Activated naive CD8-positive, alpha-beta T cell (primary cell): ENCODE measurements around the gene XRCC5.
A peak's percentile ranks its signal among the peaks of the same experiment; 100 is the strongest.

Source experiments
- H3K27ac Mint-ChIP-seq: one replicate; pipeline ENCODE4 v1.8.0; 2021; ENCODE audit warnings: mixed read lengths
- H3K27me3 Mint-ChIP-seq: one replicate; pipeline ENCODE4 v1.8.0; 2021; ENCODE audit warnings: mixed read lengths
- H3K36me3 Mint-ChIP-seq: one replicate; pipeline ENCODE4 v1.8.0; 2021; ENCODE audit warnings: mixed read lengths
- H3K4me1 Mint-ChIP-seq: one replicate; pipeline ENCODE4 v1.8.0; 2021; ENCODE audit warnings: low read depth, mixed read lengths
- H3K4me3 Mint-ChIP-seq: one replicate; pipeline ENCODE4 v1.8.0; 2021; ENCODE audit warnings: mild to moderate bottlenecking, mixed read lengths
- H3K9me3 Mint-ChIP-seq: one replicate; pipeline ENCODE4 v1.8.0; 2021; ENCODE audit warnings: low read depth, mixed read lengths

Gene XRCC5

GRCh38 chr2:216107320-216107719 lies 1.8 kb upstream of the XRCC5 start:
- H3K27me3 Mint-ChIP-seq = no peaks in the 10 kb centered on the region
- peaks cover 30% of the 10 kb centered on the region for H3K4me1 Mint-ChIP-seq
- no peaks in the 10 kb centered on the region for H3K9me3 Mint-ChIP-seq
- no peak overlapping the region for H3K4me3 Mint-ChIP-seq
- H3K27ac Mint-ChIP-seq = peak overlapping the region; percentile 66
- peaks cover 10% of the 10 kb centered on the region for H3K36me3 Mint-ChIP-seq

GRCh38 chr2:216107760-216108159 lies 1.4 kb upstream of the XRCC5 start:
- no peaks in the 10 kb centered on the region for H3K9me3 Mint-ChIP-seq
- peak overlapping the region; percentile 66 for H3K27ac Mint-ChIP-seq
- H3K36me3 Mint-ChIP-seq = peaks cover 10% of the 10 kb centered on the region
- H3K4me3 Mint-ChIP-seq = peak overlapping the region; percentile 2
- peaks cover 35% of the 10 kb centered on the region for H3K4me1 Mint-ChIP-seq
- H3K27me3 Mint-ChIP-seq = no peaks in the 10 kb centered on the region

GRCh38 chr2:216108310-216108966 lies 710 bp upstream of the XRCC5 start:
- Mint-ChIP-seq H3K9me3 (no peaks in the 10 kb centered on the region), H3K4me1 (peaks cover 41% of the 10 kb centered on the region), H3K27ac (peak overlapping the region; percentile 100), H3K36me3 (peaks cover 13% of the 10 kb centered on the region), H3K4me3 (peak overlapping the region; percentile 100), H3K27me3 (no peaks in the 10 kb centered on the region)

DNA sequence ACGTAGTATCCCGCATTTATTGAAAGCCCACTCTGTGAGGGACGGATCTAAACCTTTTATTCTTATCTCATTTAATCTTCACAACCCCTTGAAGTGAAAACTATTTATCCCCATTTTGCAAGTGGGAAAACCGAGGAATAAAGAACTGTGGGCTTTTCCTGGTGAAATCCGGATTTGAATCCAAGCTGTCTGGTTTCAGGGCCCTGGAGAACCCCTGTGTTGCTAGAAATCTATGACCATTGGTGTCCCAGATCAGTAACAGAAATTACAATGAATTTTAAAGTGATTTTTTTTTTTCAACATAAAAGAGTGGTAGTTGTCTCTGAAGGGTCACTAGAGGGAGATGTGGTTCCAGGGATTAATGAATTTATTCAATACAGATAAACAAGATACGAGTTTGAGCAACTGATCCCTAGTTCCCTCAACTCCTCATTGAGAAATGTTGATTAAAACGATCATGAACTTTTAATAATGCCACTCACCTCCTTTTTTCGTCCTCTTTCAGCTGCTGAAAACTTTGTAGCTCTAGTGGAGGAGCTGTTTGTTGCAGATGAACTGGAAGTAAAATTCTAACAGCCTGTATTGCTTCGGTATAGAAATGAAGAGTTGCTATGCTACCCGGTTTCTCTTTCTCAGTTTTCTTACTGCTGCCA lies 940 bp downstream of the XRCC5 start:
- H3K4me1 Mint-ChIP-seq = peaks cover 58% of the 10 kb centered on the region
- peak overlapping the region; percentile 100 for H3K27ac Mint-ChIP-seq
- H3K9me3 Mint-ChIP-seq = no peaks in the 10 kb centered on the region
- peak overlapping the region; percentile 100 for H3K4me3 Mint-ChIP-seq
- peaks cover 15% of the 10 kb centered on the region for H3K36me3 Mint-ChIP-seq
- H3K27me3 Mint-ChIP-seq = no peaks in the 10 kb centered on the region

- H3K27ac Mint-ChIP-seq = peak overlapping the region; percentile 100
- H3K36me3 Mint-ChIP-seq = peaks cover 17% of the 10 kb centered on the region
- peaks cover 63% of the 10 kb centered on the region for H3K4me1 Mint-ChIP-seq
- H3K4me3 Mint-ChIP-seq = peak overlapping the region; percentile 100
- no peaks in the 10 kb centered on the region for H3K9me3 Mint-ChIP-seq
- no peaks in the 10 kb centered on the region for H3K27me3 Mint-ChIP-seq
These were observed 1.5 kb downstream of the XRCC5 start for GRCh38 chr2:216110620-216111019.

DNA sequence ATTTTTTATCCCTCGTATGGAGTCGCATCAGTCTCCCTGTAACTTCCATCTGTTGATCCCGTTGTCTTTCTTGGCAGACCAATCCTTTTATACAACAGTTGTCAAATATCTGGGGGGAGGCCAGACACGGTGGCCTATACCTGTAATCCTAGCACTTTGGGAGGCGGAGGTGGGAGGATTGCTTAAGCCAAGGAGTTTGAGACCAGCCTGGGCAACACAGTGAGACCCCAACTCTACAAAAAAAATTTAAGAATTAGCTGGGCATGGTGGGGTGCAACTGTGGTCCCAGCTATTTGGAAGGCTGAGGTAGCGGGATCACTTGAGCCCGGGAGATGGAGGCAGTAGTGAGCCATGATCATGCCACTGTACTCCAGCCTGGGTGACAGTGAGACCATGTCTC lies 2.0 kb downstream of the XRCC5 start:
- no peaks in the 10 kb centered on the region for H3K27me3 Mint-ChIP-seq
- no peaks in the 10 kb centered on the region for H3K9me3 Mint-ChIP-seq
- peak overlapping the region; percentile 100 for H3K27ac Mint-ChIP-seq
- H3K4me1 Mint-ChIP-seq = peaks cover 67% of the 10 kb centered on the region
- H3K36me3 Mint-ChIP-seq = peaks cover 18% of the 10 kb centered on the region
- H3K4me3 Mint-ChIP-seq = peak overlapping the region; percentile 100

DNA sequence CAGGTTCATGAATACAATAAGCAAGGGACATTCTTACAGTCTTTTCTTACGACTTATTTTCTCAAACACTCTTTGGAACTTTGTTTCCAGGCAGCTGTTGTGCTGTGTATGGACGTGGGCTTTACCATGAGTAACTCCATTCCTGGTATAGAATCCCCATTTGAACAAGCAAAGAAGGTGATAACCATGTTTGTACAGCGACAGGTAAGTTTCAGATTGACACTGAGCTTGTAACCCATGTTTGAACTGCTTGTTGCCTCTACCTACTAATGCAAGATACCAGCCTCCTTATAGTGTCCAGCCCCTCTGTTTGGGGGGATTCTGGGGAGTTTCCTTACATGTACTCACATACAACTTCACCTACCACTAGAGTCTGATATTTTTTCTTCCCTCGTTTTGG lies 3.8 kb downstream of the XRCC5 start:
- Mint-ChIP-seq H3K4me3 (peak overlapping the region; percentile 100), H3K27me3 (no peaks in the 10 kb centered on the region), H3K27ac (peak overlapping the region; percentile 95), H3K9me3 (no peaks in the 10 kb centered on the region), H3K36me3 (peaks cover 31% of the 10 kb centered on the region), H3K4me1 (peaks cover 85% of the 10 kb centered on the region)

GRCh38 chr2:216113572-216113971 lies 4.4 kb downstream of the XRCC5 start:
- H3K27ac Mint-ChIP-seq = peak overlapping the region; percentile 95
- H3K27me3 Mint-ChIP-seq = no peaks in the 10 kb centered on the region
- H3K36me3 Mint-ChIP-seq = peaks cover 33% of the 10 kb centered on the region
- H3K4me1 Mint-ChIP-seq = peaks cover 88% of the 10 kb centered on the region
- no peaks in the 10 kb centered on the region for H3K9me3 Mint-ChIP-seq
- H3K4me3 Mint-ChIP-seq = peak overlapping the region; percentile 100

GRCh38 chr2:216114382-216114713 lies 5.2 kb downstream of the XRCC5 start:
- Mint-ChIP-seq H3K9me3 (no peaks in the 10 kb centered on the region), H3K27ac (peak overlapping the region; percentile 95), H3K4me3 (peak overlapping the region; percentile 96)

GRCh38 chr2:216114714-216115531 lies 5.8 kb downstream of the XRCC5 start:
- H3K27ac Mint-ChIP-seq = peak overlapping the region; percentile 95
- no peaks in the 10 kb centered on the region for H3K27me3 Mint-ChIP-seq
- peaks cover 36% of the 10 kb centered on the region for H3K36me3 Mint-ChIP-seq
- H3K4me3 Mint-ChIP-seq = peak overlapping the region; percentile 96
- peaks cover 97% of the 10 kb centered on the region for H3K4me1 Mint-ChIP-seq
- no peaks in the 10 kb centered on the region for H3K9me3 Mint-ChIP-seq

More at GRCh38 chr2:216114382-216114713, 5.2 kb downstream of the XRCC5 start:
- peaks cover 33% of the 10 kb centered on the region for H3K36me3 Mint-ChIP-seq
- peaks cover 91% of the 10 kb centered on the region for H3K4me1 Mint-ChIP-seq
- H3K27me3 Mint-ChIP-seq = no peaks in the 10 kb centered on the region

- Mint-ChIP-seq H3K27me3 (no peaks in the 10 kb centered on the region), H3K27ac (peak overlapping the region; percentile 70), H3K4me3 (peak overlapping the region; percentile 96), H3K36me3 (peaks cover 40% of the 10 kb centered on the region), H3K9me3 (no peaks in the 10 kb centered on the region), H3K4me1 (peaks cover 97% of the 10 kb centered on the region)
These were observed 7.3 kb downstream of the XRCC5 start for GRCh38 chr2:216116418-216116817.

DNA sequence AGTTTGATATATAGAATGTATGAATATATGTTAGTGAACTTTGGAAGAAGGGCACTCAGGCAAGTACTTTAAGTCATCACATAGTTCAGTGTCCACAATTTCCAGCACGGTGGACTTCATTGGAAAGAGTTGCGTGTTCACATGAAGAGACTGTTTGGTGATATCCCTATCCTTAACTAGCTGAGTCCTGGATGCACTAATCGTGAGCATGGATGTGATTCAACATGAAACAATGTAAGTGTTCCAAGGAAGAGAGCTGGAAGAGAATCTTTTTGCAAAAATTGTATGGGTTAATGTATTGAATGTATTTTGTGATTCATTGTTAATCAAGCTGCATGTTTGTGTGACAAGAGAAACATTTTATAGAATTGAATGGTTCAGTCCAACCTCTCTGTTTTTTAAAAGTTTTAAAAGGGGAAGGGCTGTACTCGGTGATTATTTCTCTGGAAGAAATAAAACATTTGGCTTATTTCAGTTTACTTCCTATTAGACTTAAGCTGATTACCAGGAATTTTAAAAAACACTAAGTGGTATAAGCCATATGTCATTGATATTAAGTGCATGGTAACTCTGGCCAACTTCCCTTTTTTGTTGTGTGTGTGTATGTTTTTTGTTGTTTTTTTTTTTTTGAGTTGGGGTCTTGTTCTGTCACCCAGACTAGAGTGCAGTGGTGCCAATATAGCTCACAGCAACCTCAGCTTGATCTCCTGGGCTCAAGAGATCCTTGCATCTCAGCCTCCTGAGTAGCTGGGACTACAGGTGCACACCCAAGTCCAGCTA lies 8.6 kb downstream of the XRCC5 start:
- no peaks in the 10 kb centered on the region for H3K27me3 Mint-ChIP-seq
- peaks cover 40% of the 10 kb centered on the region for H3K36me3 Mint-ChIP-seq
- peak overlapping the region; percentile 46 for H3K4me3 Mint-ChIP-seq
- no peaks in the 10 kb centered on the region for H3K9me3 Mint-ChIP-seq
- peak overlapping the region; percentile 99 for H3K27ac Mint-ChIP-seq
- peaks cover 95% of the 10 kb centered on the region for H3K4me1 Mint-ChIP-seq

- Mint-ChIP-seq H3K27ac (peak overlapping the region; percentile 99), H3K9me3 (no peaks in the 10 kb centered on the region), H3K36me3 (peaks cover 38% of the 10 kb centered on the region), H3K27me3 (no peaks in the 10 kb centered on the region), H3K4me1 (peaks cover 90% of the 10 kb centered on the region), H3K4me3 (peak overlapping the region; percentile 59)
These were observed 9.3 kb downstream of the XRCC5 start for GRCh38 chr2:216118474-216118873.

DNA sequence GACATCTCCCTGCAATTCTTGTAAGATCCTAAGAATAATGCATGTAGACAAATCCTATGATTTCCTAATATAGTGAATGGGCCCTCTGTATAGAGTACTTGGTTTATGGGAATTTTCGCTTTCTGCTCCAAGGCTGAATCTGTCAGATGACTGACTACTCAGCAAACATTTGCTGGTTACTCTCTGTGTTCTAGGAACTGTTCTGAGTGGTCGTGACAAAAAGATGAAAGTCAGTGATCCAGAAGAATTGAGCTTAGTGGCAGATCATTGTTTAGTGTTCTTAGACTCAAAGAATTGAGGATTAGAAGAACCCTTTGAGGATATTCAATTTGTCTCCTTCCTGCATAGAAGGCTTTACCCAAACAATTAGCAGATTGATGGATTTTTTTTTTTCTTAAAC lies 10.0 kb downstream of the XRCC5 start:
- Mint-ChIP-seq H3K4me1 (peaks cover 86% of the 10 kb centered on the region), H3K36me3 (peaks cover 38% of the 10 kb centered on the region), H3K4me3 (peak overlapping the region; percentile 84)

More for the DNA sequence above, 10.0 kb downstream of the XRCC5 start:
- Mint-ChIP-seq H3K27ac (peak overlapping the region; percentile 99), H3K27me3 (no peaks in the 10 kb centered on the region), H3K9me3 (no peaks in the 10 kb centered on the region)
